ENCODE results near the gene KLHDC10. TPM values are rescaled to one million over a fixed set of nuclear protein-coding genes. Genes with fewer than 3 reads are reported as not detected.
"Not testable (repeated sequence)": the region's sequence is repeated elsewhere in the genome, so short reads cannot be mapped to it uniquely, and the experiment has no call there.

The KLHDC10 gene
- total RNA-seq, 1 experiment from 2014 or later = 21.6 TPM

DNA sequence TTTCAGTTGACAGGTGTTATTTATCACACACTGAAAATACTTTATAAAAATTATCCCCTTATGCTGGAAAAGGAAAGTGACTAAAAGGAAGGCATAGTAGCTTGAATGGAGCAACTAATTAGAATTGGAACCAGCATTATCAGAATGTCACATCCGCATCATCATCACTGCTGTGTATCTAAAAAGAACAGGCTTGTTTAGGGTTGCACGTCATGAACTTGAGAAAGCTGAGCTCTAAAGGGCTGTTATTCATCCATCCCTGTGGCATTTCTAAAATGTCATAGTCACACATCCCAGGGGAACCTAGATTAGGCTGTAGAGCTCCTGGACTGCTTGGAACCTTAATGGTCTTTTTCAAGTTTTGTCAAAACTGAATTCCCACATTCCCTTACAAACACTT is 54.4 kb downstream of the KLHDC10 start:
- Histone ChIP-seq H3K4me2 (ENCODE audit: low read length) (no peak overlapping the region), H3K27ac (ENCODE audit: low read length) (no peak overlapping the region), H2AFZ (ENCODE audit: low read length) (no peak overlapping the region), H4K20me1 (ENCODE audit: low read length) (no peaks in the 10 kb centered on the region), H3K4me3 (ENCODE audit: low read length) (no peak overlapping the region), H3K4me1 (ENCODE audit: insufficient read depth, low read length) (no peaks in the 10 kb centered on the region), H3K9me3 (ENCODE audit: low read length) (no peaks in the 10 kb centered on the region), H3F3A (ENCODE audit: low read length, unreplicated experiment) (no peaks in the 10 kb centered on the region), H3K27me3 (ENCODE audit: low read length) (no peaks in the 10 kb centered on the region), H3K79me2 (ENCODE audit: low read length) (no peaks in the 10 kb centered on the region), H3K9me2 (replicated peaks; ENCODE audit: low read length) (no peaks in the 10 kb centered on the region), H3K9ac (ENCODE audit: low read length) (no peak overlapping the region), H3K36me3 (ENCODE audit: low read depth, low read length) (peaks cover 10% of the 10 kb centered on the region)
- ChIA-PET POLR2A (ENCODE audit: unreplicated experiment) (no interaction called here), CTCF (no interaction called here)
- ATAC-seq (no peak), DNase-seq (no peak)
- intact Hi-C loops (cut with micrococcal nuclease) = no loop called here
- TF ChIP-seq EZH2 (IDR thresholded peaks at IDR 0.05; ENCODE audit: low read length, unreplicated experiment) = no peak
- no peak for TF ChIP-seq EZH2phosphoT487 (IDR thresholded peaks at IDR 0.05; ENCODE audit: borderline replicate concordance, low read length)
- TF ChIP-seq, protein P1, sequence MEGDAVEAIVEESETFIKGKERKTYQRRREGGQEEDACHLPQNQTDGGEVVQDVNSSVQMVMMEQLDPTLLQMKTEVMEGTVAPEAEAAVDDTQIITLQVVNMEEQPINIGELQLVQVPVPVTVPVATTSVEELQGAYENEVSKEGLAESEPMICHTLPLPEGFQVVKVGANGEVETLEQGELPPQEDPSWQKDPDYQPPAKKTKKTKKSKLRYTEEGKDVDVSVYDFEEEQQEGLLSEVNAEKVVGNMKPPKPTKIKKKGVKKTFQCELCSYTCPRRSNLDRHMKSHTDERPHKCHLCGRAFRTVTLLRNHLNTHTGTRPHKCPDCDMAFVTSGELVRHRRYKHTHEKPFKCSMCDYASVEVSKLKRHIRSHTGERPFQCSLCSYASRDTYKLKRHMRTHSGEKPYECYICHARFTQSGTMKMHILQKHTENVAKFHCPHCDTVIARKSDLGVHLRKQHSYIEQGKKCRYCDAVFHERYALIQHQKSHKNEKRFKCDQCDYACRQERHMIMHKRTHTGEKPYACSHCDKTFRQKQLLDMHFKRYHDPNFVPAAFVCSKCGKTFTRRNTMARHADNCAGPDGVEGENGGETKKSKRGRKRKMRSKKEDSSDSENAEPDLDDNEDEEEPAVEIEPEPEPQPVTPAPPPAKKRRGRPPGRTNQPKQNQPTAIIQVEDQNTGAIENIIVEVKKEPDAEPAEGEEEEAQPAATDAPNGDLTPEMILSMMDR (conservative IDR thresholded peaks at IDR 0.05; ENCODE audit: low read depth, low read length) = no peak
- BruUV-seq (replicated peaks) = no TSS peak

DNA sequence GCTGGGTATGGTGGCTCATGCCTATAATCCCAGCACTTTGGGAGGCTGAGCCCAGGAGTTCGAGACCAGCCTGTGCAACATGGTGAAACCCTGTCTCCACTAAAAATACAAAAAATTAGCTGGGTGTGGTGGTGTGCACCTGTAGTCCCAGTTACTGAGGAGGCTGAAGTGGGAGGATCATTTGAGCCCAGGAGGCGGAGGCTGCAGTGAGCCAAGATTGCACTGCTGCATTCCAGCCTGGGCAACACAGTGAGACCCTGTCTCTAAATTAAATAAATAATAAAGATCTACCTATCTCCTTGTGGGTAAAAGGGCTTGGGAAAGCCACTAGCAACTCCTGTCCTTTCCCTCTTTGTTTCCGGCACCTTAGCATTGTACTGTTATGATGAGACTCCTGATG is 56.5 kb downstream of the KLHDC10 start:
- H3K79me2 ChIP-seq (ENCODE audit: low read length); H3K9me2 ChIP-seq (replicated peaks; ENCODE audit: low read length); H3K9me3 ChIP-seq (ENCODE audit: low read length); ATAC-seq; DNase-seq; BruUV-seq (replicated peaks); H3K27ac ChIP-seq (ENCODE audit: low read length); H3K4me1 ChIP-seq (ENCODE audit: insufficient read depth, low read length); intact Hi-C loops (cut with micrococcal nuclease); H3F3A ChIP-seq (ENCODE audit: low read length, unreplicated experiment); H3K4me2 ChIP-seq (ENCODE audit: low read length); POLR2A ChIA-PET (ENCODE audit: unreplicated experiment); CTCF ChIA-PET; H3K9ac ChIP-seq (ENCODE audit: low read length); H3K27me3 ChIP-seq (ENCODE audit: low read length); H2AFZ ChIP-seq (ENCODE audit: low read length); H3K4me3 ChIP-seq (ENCODE audit: low read length); H4K20me1 ChIP-seq (ENCODE audit: low read length): not testable (repeated sequence)
- peaks cover 10% of the 10 kb centered on the region for H3K36me3 ChIP-seq (ENCODE audit: low read depth, low read length)

DNA sequence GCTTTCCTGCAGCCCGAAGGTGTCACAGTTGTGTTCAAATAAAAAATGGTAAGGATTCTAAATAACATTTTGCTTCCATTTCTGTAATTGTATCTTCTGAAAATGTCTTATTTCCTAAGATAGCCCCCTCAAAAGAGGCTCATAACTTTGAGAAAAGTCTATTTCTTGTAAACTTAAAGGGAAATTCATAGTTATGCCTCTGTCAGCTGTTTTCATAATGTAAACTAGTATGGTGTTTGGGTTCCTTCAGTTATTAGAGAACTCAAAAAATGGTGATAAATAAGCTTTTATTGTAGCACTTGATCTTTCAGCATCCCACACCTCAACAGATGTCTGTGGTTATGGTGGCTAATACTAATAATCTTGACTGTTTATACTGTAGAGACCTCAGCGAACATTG is 57.1 kb downstream of the KLHDC10 start:
- TF ChIP-seq, protein P1 (conservative IDR thresholded peaks at IDR 0.05; ENCODE audit: low read depth, low read length) = no peak
- no peak for TF ChIP-seq EZH2phosphoT487 (IDR thresholded peaks at IDR 0.05; ENCODE audit: borderline replicate concordance, low read length)
- TF ChIP-seq EZH2 (IDR thresholded peaks at IDR 0.05; ENCODE audit: low read length, unreplicated experiment) = no peak
- no peaks in the 10 kb centered on the region for H3K27me3 ChIP-seq (ENCODE audit: low read length)
- intact Hi-C loops (cut with micrococcal nuclease) = no loop called here
- no peaks in the 10 kb centered on the region for H3K79me2 ChIP-seq (ENCODE audit: low read length)
- peaks cover 10% of the 10 kb centered on the region for H3K36me3 ChIP-seq (ENCODE audit: low read depth, low read length)
- H3F3A ChIP-seq (ENCODE audit: low read length, unreplicated experiment) = no peaks in the 10 kb centered on the region
- DNase-seq (no peak), ATAC-seq (no peak)
- H2AFZ ChIP-seq (ENCODE audit: low read length) = no peak overlapping the region
- POLR2A ChIA-PET (ENCODE audit: unreplicated experiment) = no interaction called here
- H3K27ac ChIP-seq (ENCODE audit: low read length) = no peak overlapping the region
- H3K9me2 ChIP-seq (replicated peaks; ENCODE audit: low read length) = no peaks in the 10 kb centered on the region
- no peaks in the 10 kb centered on the region for H3K9me3 ChIP-seq (ENCODE audit: low read length)
- no TSS peak for BruUV-seq (replicated peaks)
- no peaks in the 10 kb centered on the region for H3K4me1 ChIP-seq (ENCODE audit: insufficient read depth, low read length)
- H4K20me1 ChIP-seq (ENCODE audit: low read length) = no peaks in the 10 kb centered on the region
- no peak overlapping the region for H3K4me2 ChIP-seq (ENCODE audit: low read length)
- H3K9ac ChIP-seq (ENCODE audit: low read length) = no peak overlapping the region
- CTCF ChIA-PET = no interaction called here
- no peak overlapping the region for H3K4me3 ChIP-seq (ENCODE audit: low read length)
